GM18517 (cell line): ENCODE measurements around the gene ZBTB3.
"Not testable (repeated sequence)": the region's sequence is repeated elsewhere in the genome, so short reads cannot be mapped to it uniquely, and the experiment has no call there.

Experiments
- ATAC-seq: cut with Tn5 transposase; IDR thresholded peaks from one replicate; pipeline ENCODE4 v1.9.1; 2021; ENCODE audit warnings: mild to moderate bottlenecking, moderate library complexity; ENCODE audit not compliant: unreplicated experiment

The ZBTB3 gene

DNA sequence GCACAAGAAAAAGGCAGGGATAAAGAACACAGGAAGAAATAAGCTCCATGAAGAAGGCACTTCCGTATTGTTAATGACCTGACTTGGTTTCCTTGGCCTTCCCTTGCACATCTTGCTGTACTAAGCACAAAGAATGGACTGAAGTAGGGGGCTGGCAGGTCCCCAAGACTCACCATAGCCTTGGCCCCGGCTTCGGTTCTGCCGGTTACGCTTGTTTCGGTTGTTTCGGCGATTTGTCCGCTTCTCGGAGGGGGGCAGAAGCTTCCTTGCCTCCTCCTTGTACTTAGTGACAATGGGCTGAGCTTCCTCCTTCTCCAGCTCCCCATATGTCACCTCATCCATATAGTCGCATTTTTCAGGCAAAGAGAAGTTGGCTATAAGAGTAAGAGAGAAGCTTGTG is 37.1 kb downstream of the ZBTB3 start:
- ATAC-seq: no peak

DNA sequence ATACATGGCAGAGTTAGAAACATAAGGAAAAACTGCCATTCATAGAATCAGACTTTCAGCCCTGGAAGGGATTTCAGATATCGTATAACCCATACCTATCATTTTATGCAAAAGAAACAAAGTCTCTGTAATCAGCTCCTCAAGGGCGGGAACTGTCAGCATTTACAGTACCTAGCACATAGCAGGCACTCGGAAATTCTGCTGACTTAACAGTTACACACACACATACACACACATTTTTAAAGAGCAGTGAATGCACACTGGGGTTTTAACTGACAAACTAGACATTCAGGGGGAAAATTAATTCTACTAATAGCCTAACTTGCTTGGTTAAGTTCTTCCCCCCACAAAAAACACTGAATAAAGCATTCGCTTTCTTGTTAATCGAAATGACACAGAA is 37.8 kb downstream of the ZBTB3 start:
- ATAC-seq: no peak

GRCh38 chr11:62715150-62716130 is 38.5 kb downstream of the ZBTB3 start:
- ATAC-seq: no peak

DNA sequence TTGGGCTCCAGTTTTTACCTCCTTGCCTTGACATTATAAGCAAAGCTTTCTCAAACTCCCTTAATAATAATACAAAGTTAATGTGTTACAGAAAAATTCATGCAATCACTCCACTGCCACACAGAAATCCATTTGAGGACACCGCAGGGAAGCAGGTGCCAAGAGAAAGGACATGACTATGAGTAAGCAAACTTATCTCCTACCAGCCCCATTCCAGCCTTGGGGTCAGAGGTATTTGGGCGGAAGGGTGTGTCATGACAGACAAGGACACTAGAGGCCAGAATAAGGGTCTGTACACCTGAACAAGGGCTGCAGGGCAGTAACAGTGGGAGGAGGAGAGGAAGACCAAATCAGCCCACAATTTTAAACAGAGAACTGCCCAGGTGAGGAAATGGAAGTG is 40.6 kb downstream of the ZBTB3 start:
- ATAC-seq: no peak

GRCh38 chr11:62712861-62713260 is 41.1 kb downstream of the ZBTB3 start:
- no peak for ATAC-seq

GRCh38 chr11:62712276-62712812 is 41.6 kb downstream of the ZBTB3 start:
- no peak for ATAC-seq

DNA sequence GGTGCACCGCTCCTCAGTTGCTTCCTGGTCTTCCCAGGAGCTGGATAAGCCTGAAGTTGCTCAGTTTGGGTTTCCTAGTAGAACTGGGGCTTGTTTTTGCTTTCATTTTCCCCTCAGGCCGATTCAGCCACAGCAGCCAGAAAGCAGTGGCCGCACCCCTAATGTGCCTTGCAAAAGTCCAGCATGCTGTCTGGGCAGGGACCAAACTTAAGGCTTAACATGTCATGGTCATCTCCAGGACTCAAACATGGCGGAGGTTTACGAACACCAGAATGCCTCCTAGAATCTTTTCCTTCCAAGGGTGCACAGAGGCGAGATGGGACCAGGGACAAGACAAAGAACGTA is 44.0 kb downstream of the ZBTB3 start:
- no peak for ATAC-seq

- ATAC-seq: peak; percentile 70
Observed at GRCh38 chr11:62709247-62710000, 44.5 kb downstream of the ZBTB3 start.

- ATAC-seq: no peak
Observed at GRCh38 chr11:62708793-62709192, 45.2 kb downstream of the ZBTB3 start.

- no peak for ATAC-seq
Observed at GRCh38 chr11:62708392-62708791, 45.6 kb downstream of the ZBTB3 start.

DNA sequence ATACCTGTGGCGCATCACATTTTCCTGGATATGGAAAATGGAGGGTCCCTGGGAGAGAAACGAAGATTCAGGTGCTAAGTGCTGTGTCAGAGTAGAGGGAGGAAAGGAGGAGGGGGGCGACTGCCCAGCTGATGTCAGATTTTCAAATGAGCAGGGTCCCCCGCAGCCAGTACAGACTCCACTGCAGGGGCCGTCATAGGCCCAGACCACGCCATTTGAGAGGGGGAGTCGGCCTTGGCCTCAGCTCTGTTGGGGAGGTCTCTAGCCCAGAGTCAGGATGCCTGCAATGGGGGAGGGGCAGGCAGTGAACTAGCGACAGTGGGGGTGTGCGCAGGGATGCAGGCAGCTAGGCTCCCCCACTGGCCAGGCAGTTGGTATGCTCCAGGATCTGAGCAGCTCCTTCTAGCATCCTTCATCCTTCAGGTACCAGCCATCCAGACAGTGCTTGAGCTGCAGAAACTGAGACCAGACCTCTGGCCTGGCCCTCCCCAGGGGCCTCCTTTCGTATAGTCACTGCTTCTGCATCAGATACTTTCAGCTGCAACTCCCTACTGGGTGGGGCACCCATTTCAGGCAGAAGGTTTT is 46.6 kb downstream of the ZBTB3 start, which contains the start of the genes BSCL2 and GNG3:
Gene BSCL2 (minus strand): TSS at position 148 of the 585 bp plus-strand sequence. CDS start 229 bp downstream, outside the sequence.
Gene GNG3 (plus strand): TSS at position 400 of the 585 bp plus-strand sequence. CDS start 620 bp downstream, outside the sequence.
- ATAC-seq: no peak

DNA sequence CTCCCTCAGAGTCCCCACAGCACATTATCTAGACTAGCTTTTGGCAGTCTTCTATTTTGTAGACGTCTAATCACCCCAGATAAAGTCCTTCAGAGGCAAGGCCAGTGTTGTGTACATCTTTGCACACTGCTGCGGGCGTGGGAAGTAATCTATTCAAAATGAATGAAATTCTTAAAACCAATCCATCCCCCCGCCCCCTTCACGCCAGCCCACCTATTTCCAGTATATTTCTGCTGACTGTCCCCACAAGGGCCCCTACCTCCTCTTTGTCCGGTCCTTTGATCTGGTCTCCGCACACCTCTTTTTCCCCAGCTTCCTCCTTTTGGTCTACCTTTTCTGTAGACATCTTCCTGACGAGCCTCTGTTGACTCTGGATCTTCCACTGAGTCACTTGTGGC is 47.1 kb downstream of the ZBTB3 start:
- no peak for ATAC-seq

DNA sequence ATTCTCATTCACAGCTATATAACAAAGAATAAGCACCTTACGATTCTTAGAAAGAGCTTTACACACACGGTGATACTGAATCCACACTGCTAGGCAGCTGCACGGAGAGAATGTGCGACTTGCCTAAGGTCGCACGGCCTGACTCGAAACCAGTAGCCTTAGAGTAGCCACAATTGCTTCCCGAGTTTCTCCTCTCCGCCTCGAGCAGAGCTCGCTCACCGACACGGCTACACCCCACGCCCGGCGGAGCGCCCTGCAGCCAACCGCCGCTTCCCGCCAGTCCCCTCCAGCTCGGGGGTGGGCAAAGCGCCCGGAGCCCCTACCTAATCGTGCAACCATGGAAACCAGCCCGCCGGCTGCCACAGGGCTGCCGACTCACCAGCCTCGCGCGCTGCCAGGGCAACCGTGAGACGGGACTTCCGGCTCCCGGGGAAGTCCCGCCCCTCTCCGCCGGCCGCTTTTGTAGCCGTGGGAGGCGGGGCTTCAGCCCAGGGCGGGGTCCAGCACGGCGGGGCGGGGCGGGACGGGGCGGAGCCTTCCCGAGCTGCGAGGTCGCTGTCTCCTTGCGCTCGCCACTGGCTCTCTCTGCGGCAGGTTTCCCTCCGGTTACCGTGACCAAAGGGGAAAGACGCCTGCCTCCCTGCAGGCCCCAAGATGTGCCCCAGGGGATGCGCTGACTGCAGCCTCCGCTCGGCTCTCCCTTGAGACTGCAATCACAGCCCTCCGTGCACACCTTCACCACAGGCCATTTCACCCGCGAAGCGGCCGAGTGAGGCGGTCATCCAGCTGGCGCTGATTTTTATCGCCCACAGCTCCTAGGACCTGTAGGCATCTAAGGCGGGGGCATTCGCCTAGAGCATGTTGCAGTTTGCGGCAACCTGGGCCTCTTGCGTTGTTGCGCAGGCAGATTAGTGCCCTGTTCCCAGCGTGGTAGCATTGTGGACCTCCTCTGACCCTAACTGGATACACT is 47.8 kb downstream of the ZBTB3 start:
- ATAC-seq: peak; percentile 34

DNA sequence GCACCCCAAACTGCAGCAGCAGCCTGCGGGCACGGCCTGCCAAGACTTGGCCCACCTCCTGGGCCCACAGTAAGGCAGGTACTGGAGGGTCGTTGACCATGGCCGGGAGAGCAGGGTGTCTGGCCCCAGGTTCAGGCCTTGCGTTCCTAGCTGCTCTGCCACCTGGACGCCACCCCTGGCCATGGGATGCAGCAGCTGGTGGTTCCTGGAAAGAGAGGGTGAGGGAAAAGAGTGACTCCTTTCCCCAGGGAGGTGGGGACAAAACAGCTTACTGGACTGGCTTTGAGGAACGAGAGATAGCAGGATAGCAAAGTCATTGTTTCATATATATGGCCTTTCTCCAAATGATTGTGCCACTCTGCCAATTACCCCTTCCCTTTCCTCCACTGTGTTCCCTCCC is 48.5 kb downstream of the ZBTB3 start:
- ATAC-seq: no peak

DNA sequence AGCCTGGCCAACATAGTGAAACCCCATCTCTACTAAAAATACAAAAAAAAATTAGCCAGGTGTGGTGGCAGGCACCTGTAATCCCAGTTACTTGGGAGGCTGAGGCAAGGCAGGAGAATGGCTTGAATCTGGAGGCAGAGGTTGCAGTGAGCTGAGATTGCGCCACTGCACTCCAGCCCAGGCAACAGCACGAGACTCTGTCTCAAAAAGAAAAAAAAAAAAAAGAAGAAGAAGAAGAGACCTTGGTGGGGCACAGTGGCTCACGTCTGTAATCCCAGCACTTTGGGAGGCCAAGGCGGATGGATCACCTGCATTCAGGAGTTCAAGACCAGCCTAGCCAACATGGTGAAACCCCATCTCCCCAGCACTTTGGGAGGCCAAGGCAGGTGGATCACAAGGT is 50.0 kb downstream of the ZBTB3 start:
- not testable (repeated sequence) for ATAC-seq

DNA sequence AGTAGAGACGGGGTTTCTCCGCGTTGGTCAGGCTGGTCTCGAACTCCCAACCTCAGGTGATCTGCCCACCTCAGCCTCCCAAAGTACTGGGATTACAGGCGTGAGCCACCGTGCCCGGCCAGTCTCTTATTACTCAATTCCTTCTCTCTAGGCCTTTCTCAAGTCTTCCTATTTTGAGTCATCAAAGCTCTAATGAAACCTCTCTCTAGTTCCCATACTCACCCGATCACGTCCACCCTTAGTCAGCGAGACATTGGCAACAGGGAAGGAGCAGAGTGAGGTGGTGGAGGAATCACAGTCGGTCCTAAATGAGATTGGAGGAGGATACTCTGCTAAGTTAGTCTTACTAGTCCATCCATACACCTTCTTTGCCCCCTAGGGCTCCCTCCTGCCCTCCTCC is 51.7 kb downstream of the ZBTB3 start:
- no peak for ATAC-seq
